ENCODE results near the gene KCNQ1. TPM values are rescaled to one million over a fixed set of nuclear protein-coding genes. Genes with fewer than 3 reads are reported as not detected.

The KCNQ1 gene
- total and polyA plus RNA-seq, 2 of the 13 experiments (the other 11 are each of a cell fraction or from before 2014, with no cell fraction given) = 0.02 to 0.08 TPM

DNA sequence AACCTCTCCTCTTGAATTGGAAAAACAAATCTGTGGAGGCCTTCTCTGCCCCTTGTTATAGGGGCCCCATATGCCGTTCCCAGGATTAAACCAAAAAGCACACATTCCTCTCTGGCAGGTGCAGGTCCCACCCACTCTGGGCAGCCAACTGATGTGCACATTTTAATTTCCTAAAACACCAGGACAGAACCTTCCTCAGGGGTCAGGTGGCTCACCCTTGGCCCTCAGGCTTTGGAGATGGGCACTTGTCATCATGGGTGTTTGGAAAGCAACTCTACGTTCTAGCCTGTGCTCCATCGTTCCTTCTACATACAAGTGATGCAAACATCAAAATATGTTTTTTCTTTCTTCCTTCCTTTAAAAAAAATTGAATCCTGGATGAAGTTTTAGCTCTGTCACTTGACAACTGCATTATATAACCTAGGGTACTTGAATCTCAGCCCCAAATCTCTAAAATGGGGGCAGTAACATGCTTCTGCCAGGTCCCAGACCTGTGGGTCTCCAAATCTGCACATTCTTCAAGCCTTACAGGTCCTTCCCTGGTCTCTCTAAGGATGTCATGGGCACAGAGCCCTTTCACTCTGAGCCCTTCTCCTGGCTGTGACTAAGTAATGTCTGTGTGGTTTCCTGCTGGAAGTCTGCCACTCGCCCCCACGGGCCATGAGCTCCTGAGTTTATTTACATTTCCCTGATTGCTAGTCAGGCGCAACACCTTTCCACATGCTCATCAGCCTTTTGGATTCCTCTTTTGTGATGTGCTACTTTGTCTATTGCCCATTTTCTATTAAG lies 211.2 kb downstream of the KCNQ1 start (continued):
- no peak for TF ChIP-seq ZBTB8A (CRISPR knock-in tag; IDR thresholded peaks at IDR 0.05; ENCODE audit: borderline replicate concordance, low read depth)

DNA sequence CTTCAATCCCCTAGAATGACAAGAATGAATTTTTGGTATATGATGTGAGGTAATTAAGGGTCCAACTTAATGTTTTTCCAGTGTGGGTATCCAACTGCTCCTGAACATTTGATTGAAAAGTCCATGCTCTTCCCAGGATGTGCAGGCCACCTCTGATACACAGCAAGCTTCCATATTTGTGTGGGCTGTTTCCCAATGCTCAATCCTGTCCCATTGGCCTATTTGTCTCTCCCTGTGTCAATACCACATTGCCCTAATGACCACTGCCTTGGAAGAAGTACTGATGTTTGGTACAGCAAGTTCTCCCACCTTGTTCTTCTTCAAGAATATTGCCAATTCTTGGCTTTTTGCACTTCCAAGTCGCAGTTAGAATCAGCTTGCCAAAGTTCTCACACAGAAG lies 212.1 kb downstream of the KCNQ1 start:
- CTCF ChIA-PET (ENCODE audit: low intra/inter-chr PET ratio, low total read pairs) = no interaction called here
- DNase-seq (ENCODE audit: low spot score) (no peak), ATAC-seq (no peak), FAIRE-seq (no peak)
- H4K20me1 ChIP-seq (ENCODE audit: insufficient read depth, low read length) = peaks cover 52% of the 10 kb centered on the region
- 100% methylated on average over 1 of the region's 1 CpG for WGBS (ENCODE audit: low lambda C conversion rate)
- H2AFZ ChIP-seq (ENCODE audit: low read length) = no peak overlapping the region
- BruUV-seq (replicated peaks) = no TSS peak
- in situ Hi-C loops (cut with HindIII; ENCODE audit: extremely low pct_ligation_motif_present, low pct_unique_long_range_greater_than_20kb) = no loop called here
- H3K4me2 ChIP-seq (ENCODE audit: low read depth, low read length) = no peak overlapping the region
- peaks cover 3 to 6% of the 10 kb centered on the region in 2 experiments; a peak in 2 of 5 replicates for H3K36me3 ChIP-seq (replicated peaks in 1 of 2; ENCODE audit: control insufficient read depth in 1 of 2, insufficient read depth in 2 of 2, low read length in 2 of 2)
- no peak overlapping the region for H3K4me3 ChIP-seq (replicated peaks in 1 of 3; ENCODE audit: insufficient read depth in 1 of 3, low read depth in 2 of 3, low read length in 3 of 3)
- TF ChIP-seq, protein P1, sequence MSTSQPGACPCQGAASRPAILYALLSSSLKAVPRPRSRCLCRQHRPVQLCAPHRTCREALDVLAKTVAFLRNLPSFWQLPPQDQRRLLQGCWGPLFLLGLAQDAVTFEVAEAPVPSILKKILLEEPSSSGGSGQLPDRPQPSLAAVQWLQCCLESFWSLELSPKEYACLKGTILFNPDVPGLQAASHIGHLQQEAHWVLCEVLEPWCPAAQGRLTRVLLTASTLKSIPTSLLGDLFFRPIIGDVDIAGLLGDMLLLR (CRISPR knock-in tag; IDR thresholded peaks at IDR 0.05) = no peak
- TF ChIP-seq POLR2A (IDR thresholded peaks at IDR 0.05; ENCODE audit: insufficient read depth in 1 of 2, low read depth in 2 of 2, low read length in 2 of 2) (peak in 1 of 2 experiments; percentile 35; a peak in 1 of 4 replicates), RXRA (CRISPR knock-in tag; IDR thresholded peaks at IDR 0.05) (no peak), FIP1L1 (IDR thresholded peaks at IDR 0.05; ENCODE audit: borderline replicate concordance, insufficient read depth, low read depth, low read length) (0 out of 2 replicates have a peak, but pooled peaks have one; percentile 60), HMGXB4 (CRISPR knock-in tag; IDR thresholded peaks at IDR 0.05; ENCODE audit: borderline replicate concordance in 1 of 2, low read depth in 1 of 2) (no peak), POLR2G (IDR thresholded peaks at IDR 0.05; ENCODE audit: low read depth, low read length) (peak; percentile 55; the same call in 1 of the 2 replicates), FOXA1 (IDR thresholded peaks at IDR 0.05) (no peak), FOXA1 (CRISPR knock-in tag; IDR thresholded peaks at IDR 0.05) (peak; percentile 36; the same call in 1 of the 2 replicates), ZNF644 (CRISPR knock-in tag; IDR thresholded peaks at IDR 0.05; ENCODE audit: low read depth) (peak; percentile 30; the same call in 1 of the 2 replicates), RBM22 (optimal IDR thresholded peaks at IDR 0.05; ENCODE audit: low read length) (peak; percentile 100), PAF1 (CRISPR knock-in tag; IDR thresholded peaks at IDR 0.05) (0 out of 2 replicates have a peak, but pooled peaks have one; percentile 88), TP53 (CRISPR knock-in tag; conservative IDR thresholded peaks at IDR 0.05) (no peak)
- no peaks in the 10 kb centered on the region for H3K79me2 ChIP-seq (ENCODE audit: insufficient read depth, low read length)
- H3K9ac ChIP-seq (ENCODE audit: insufficient read depth, low read depth, low read length) = no peak overlapping the region
- peaks cover 35% of the 10 kb centered on the region for H3K9me3 ChIP-seq (ENCODE audit: low read length)
- H3K27me3 ChIP-seq (ENCODE audit: control insufficient read depth in 1 of 2, insufficient read depth in 2 of 2, low read length in 2 of 2) = no peaks in the 10 kb centered on the region
- H3K27ac ChIP-seq (ENCODE audit: extremely low read length, insufficient read depth, low read length) = no peak overlapping the region
- intact Hi-C loops (cut with micrococcal nuclease; ENCODE audit: unreplicated experiment) = no loop called here
- H3K4me1 ChIP-seq (ENCODE audit: insufficient read depth, low read length) = 0 out of 2 replicates have a peak, but pooled peaks cover 8% of the 10 kb centered on the region
- POLR2A ChIA-PET = interaction anchor here (1.7 kb wide), 1 partner anchor 93 kb away, joined by 4 read pairs; no protein-coding TSS in a partner anchor

Measured in HepG2 (cell line).